ENCODE results near the gene CSTPP1. TPM values are rescaled to one million over a fixed set of nuclear protein-coding genes. Genes with fewer than 3 reads are reported as not detected.

CSTPP1 gene
- total RNA-seq, 2 experiments from 2014 or later: 14.5 to 18.2 TPM

GRCh38 chr11:46898396-46899095, 38.0 kb upstream of the CSTPP1 start:
- Mint-ChIP-seq H3K27me3 (no peaks in the 10 kb centered on the region), H3K27ac (no peak overlapping the region), H3K36me3 (no peaks in the 10 kb centered on the region), H3K4me1 (no peaks in the 10 kb centered on the region), H3K9me3 (ENCODE audit: low read depth) (no peaks in the 10 kb centered on the region), H3K4me3 (no peak overlapping the region)
- ATAC-seq: no peak
- DNase-seq: no peak
- CTCF ChIA-PET: no interaction called here

GRCh38 chr11:46899501-46900025, 37.0 kb upstream of the CSTPP1 start:
- H3K4me3 Mint-ChIP-seq: no peak overlapping the region
- H3K4me1 Mint-ChIP-seq: no peaks in the 10 kb centered on the region
- H3K9me3 Mint-ChIP-seq (ENCODE audit: low read depth): no peaks in the 10 kb centered on the region
- H3K27ac Mint-ChIP-seq: no peak overlapping the region
- ATAC-seq (no peak), DNase-seq (no peak)
- CTCF ChIA-PET: no interaction called here
- H3K27me3 Mint-ChIP-seq: no peaks in the 10 kb centered on the region
- H3K36me3 Mint-ChIP-seq: no peaks in the 10 kb centered on the region

- CTCF ChIA-PET: no interaction called here
- no peak overlapping the region for H3K4me3 Mint-ChIP-seq
- no peaks in the 10 kb centered on the region for H3K27me3 Mint-ChIP-seq
- H3K27ac Mint-ChIP-seq: no peak overlapping the region
- H3K36me3 Mint-ChIP-seq: no peaks in the 10 kb centered on the region
- no peak for DNase-seq
- no peak for ATAC-seq
- H3K4me1 Mint-ChIP-seq: no peaks in the 10 kb centered on the region
- no peaks in the 10 kb centered on the region for H3K9me3 Mint-ChIP-seq (ENCODE audit: low read depth)
Observed at GRCh38 chr11:46900091-46900746, 36.3 kb upstream of the CSTPP1 start.

GRCh38 chr11:46901156-46901555, 35.4 kb upstream of the CSTPP1 start:
- H3K4me3 Mint-ChIP-seq: no peak overlapping the region
- H3K4me1 Mint-ChIP-seq: no peaks in the 10 kb centered on the region
- H3K27ac Mint-ChIP-seq: no peak overlapping the region
- no peaks in the 10 kb centered on the region for H3K36me3 Mint-ChIP-seq
- DNase-seq: no peak
- no peak for ATAC-seq
- H3K9me3 Mint-ChIP-seq (ENCODE audit: low read depth): no peaks in the 10 kb centered on the region
- peaks cover 3% of the 10 kb centered on the region for H3K27me3 Mint-ChIP-seq
- CTCF ChIA-PET: interaction anchor here (1.1 kb wide), 1 partner anchor 252 kb away, joined by 6 read pairs; no protein-coding TSS in a partner anchor

GRCh38 chr11:46902694-46903093, 33.9 kb upstream of the CSTPP1 start:
- Mint-ChIP-seq H3K4me3 (no peak overlapping the region), H3K36me3 (no peaks in the 10 kb centered on the region), H3K27ac (no peak overlapping the region), H3K9me3 (ENCODE audit: low read depth) (no peaks in the 10 kb centered on the region), H3K4me1 (no peaks in the 10 kb centered on the region), H3K27me3 (peaks cover 9% of the 10 kb centered on the region)
- CTCF ChIA-PET: interaction anchor here (1.3 kb wide), 1 partner anchor 14 kb away, joined by 3 read pairs; no protein-coding TSS in a partner anchor
- DNase-seq (no peak), ATAC-seq (no peak)

- CTCF ChIA-PET: interaction anchor here (0.6 to 1.3 kb wide), 2 partner anchors 13 to 274 kb away, joined by 3 read pairs; no protein-coding TSS in a partner anchor
- no peak for ATAC-seq
- no peak overlapping the region for H3K4me3 Mint-ChIP-seq
- peaks cover 12% of the 10 kb centered on the region for H3K27me3 Mint-ChIP-seq
- no peaks in the 10 kb centered on the region for H3K4me1 Mint-ChIP-seq
- H3K36me3 Mint-ChIP-seq: no peaks in the 10 kb centered on the region
- DNase-seq: no peak
- no peaks in the 10 kb centered on the region for H3K9me3 Mint-ChIP-seq (ENCODE audit: low read depth)
- no peak overlapping the region for H3K27ac Mint-ChIP-seq
Observed at GRCh38 chr11:46903846-46904245, 32.7 kb upstream of the CSTPP1 start.

GRCh38 chr11:46905806-46906205, 30.8 kb upstream of the CSTPP1 start:
- Mint-ChIP-seq H3K4me1 (no peaks in the 10 kb centered on the region), H3K36me3 (no peaks in the 10 kb centered on the region), H3K9me3 (ENCODE audit: low read depth) (no peaks in the 10 kb centered on the region), H3K4me3 (no peak overlapping the region), H3K27me3 (peaks cover 23% of the 10 kb centered on the region), H3K27ac (no peak overlapping the region)
- no peak for DNase-seq
- CTCF ChIA-PET: interaction anchor here (0.5 to 2.4 kb wide), 3 partner anchors 8 to 549 kb away, joined by 3 to 10 read pairs (median 5); no protein-coding TSS in a partner anchor
- ATAC-seq: no peak

- Mint-ChIP-seq H3K27me3 (peaks cover 28% of the 10 kb centered on the region), H3K36me3 (no peaks in the 10 kb centered on the region), H3K27ac (no peak overlapping the region), H3K4me3 (no peak overlapping the region), H3K4me1 (no peaks in the 10 kb centered on the region), H3K9me3 (ENCODE audit: low read depth) (no peaks in the 10 kb centered on the region)
- DNase-seq: no peak
- no peak for ATAC-seq
- CTCF ChIA-PET: interaction anchor here (1.5 to 2.4 kb wide), 3 partner anchors 8 to 353 kb away, joined by 4 to 10 read pairs (median 5); no protein-coding TSS in a partner anchor
Observed at GRCh38 chr11:46906609-46907041, 29.9 kb upstream of the CSTPP1 start.

- CTCF ChIA-PET: interaction anchor here (1.5 kb wide), 1 partner anchor 352 kb away, joined by 4 read pairs; no protein-coding TSS in a partner anchor
Observed at GRCh38 chr11:46907606-46908005, 29.0 kb upstream of the CSTPP1 start.

GRCh38 chr11:46912526-46913150, 23.9 kb upstream of the CSTPP1 start:
- no peaks in the 10 kb centered on the region for H3K36me3 Mint-ChIP-seq
- no peak overlapping the region for H3K4me3 Mint-ChIP-seq
- no peak for ATAC-seq
- peaks cover 74% of the 10 kb centered on the region for H3K27me3 Mint-ChIP-seq
- H3K9me3 Mint-ChIP-seq (ENCODE audit: low read depth): no peaks in the 10 kb centered on the region
- DNase-seq: no peak
- no peak overlapping the region for H3K27ac Mint-ChIP-seq
- CTCF ChIA-PET: interaction anchor here (0.9 to 2.6 kb wide), 2 partner anchors 16 to 240 kb away, joined by 3 to 6 read pairs; no protein-coding TSS in a partner anchor
- H3K4me1 Mint-ChIP-seq: peaks cover 10% of the 10 kb centered on the region

More at GRCh38 chr11:46907606-46908005, 29.0 kb upstream of the CSTPP1 start:
- Mint-ChIP-seq H3K36me3 (no peaks in the 10 kb centered on the region), H3K9me3 (ENCODE audit: low read depth) (no peaks in the 10 kb centered on the region), H3K27ac (no peak overlapping the region), H3K27me3 (peaks cover 36% of the 10 kb centered on the region), H3K4me3 (no peak overlapping the region), H3K4me1 (no peaks in the 10 kb centered on the region)
- ATAC-seq: no peak
- DNase-seq: no peak

- CTCF ChIA-PET: interaction anchor here (0.8 to 2.6 kb wide), 4 partner anchors 8 to 241 kb away, joined by 3 to 11 read pairs (median 6); no protein-coding TSS in a partner anchor
Observed at GRCh38 chr11:46913484-46913883, 23.1 kb upstream of the CSTPP1 start.

GRCh38 chr11:46914363-46914762, 22.2 kb upstream of the CSTPP1 start:
- CTCF ChIA-PET: interaction anchor here (0.5 to 2.6 kb wide), 7 partner anchors 9 to 423 kb away, joined by 3 to 11 read pairs (median 3); no protein-coding TSS in a partner anchor
- ATAC-seq (no peak), DNase-seq (no peak)
- Mint-ChIP-seq H3K36me3 (no peaks in the 10 kb centered on the region), H3K4me3 (no peak overlapping the region), H3K9me3 (ENCODE audit: low read depth) (no peaks in the 10 kb centered on the region), H3K4me1 (peaks cover 20% of the 10 kb centered on the region), H3K27me3 (peaks cover 79% of the 10 kb centered on the region), H3K27ac (no peak overlapping the region)

More at GRCh38 chr11:46913484-46913883, 23.1 kb upstream of the CSTPP1 start:
- Mint-ChIP-seq H3K27me3 (peaks cover 76% of the 10 kb centered on the region), H3K4me3 (no peak overlapping the region), H3K9me3 (ENCODE audit: low read depth) (no peaks in the 10 kb centered on the region), H3K27ac (no peak overlapping the region), H3K36me3 (no peaks in the 10 kb centered on the region), H3K4me1 (peaks cover 12% of the 10 kb centered on the region)
- DNase-seq: no peak
- ATAC-seq: no peak

- CTCF ChIA-PET: interaction anchor here (1.0 to 2.1 kb wide), 4 partner anchors 8 to 238 kb away, joined by 3 to 11 read pairs (median 4); no protein-coding TSS in a partner anchor
- Mint-ChIP-seq H3K4me1 (peaks cover 24% of the 10 kb centered on the region), H3K9me3 (ENCODE audit: low read depth) (no peaks in the 10 kb centered on the region), H3K4me3 (no peak overlapping the region), H3K27ac (no peak overlapping the region), H3K36me3 (no peaks in the 10 kb centered on the region), H3K27me3 (peaks cover 82% of the 10 kb centered on the region)
- DNase-seq (no peak), ATAC-seq (no peak)
Observed at GRCh38 chr11:46914910-46915309, 21.7 kb upstream of the CSTPP1 start.

Data from activated CD8-positive, alpha-beta memory T cell treated with anti-CD3 and anti-CD28 coated beads, Interleukin-2, amount 10 ng/mL, durations not matched to agents 7 days and 5 days (primary cell).